Measurements from ENCODE around the gene E2F4. TPM values are rescaled to one million over a fixed set of nuclear protein-coding genes. Genes with fewer than 3 reads are reported as not detected.

The E2F4 gene
- total RNA-seq, 1 donor from 2014 or later = 17.8 TPM

GRCh38 chr16:67236563-67237395 lies 44.8 kb downstream of the E2F4 start:
- no peak for DNase-seq

GRCh38 chr16:67237396-67238277 lies 45.7 kb downstream of the E2F4 start:
- no peak for DNase-seq

GRCh38 chr16:67238278-67238575 lies 46.3 kb downstream of the E2F4 start:
- no peak for DNase-seq

GRCh38 chr16:67238806-67239470 lies 47.0 kb downstream of the E2F4 start:
- DNase-seq = no peak

GRCh38 chr16:67240506-67240905 lies 48.6 kb downstream of the E2F4 start:
- no peak for DNase-seq

- DNase-seq = no peak
Measured at GRCh38 chr16:67241008-67241900, 49.3 kb downstream of the E2F4 start.

- DNase-seq = no peak
Measured at GRCh38 chr16:67242138-67242730, 50.3 kb downstream of the E2F4 start.

- no peak for DNase-seq
Measured at GRCh38 chr16:67243481-67243880, 51.5 kb downstream of the E2F4 start.

- no peak for DNase-seq
Measured at GRCh38 chr16:67244387-67245185, 52.6 kb downstream of the E2F4 start.

- no peak for DNase-seq
Measured at GRCh38 chr16:67245186-67245585, 53.2 kb downstream of the E2F4 start.

GRCh38 chr16:67245674-67246080 lies 53.7 kb downstream of the E2F4 start:
- no peak for DNase-seq

GRCh38 chr16:67246081-67246755 lies 54.3 kb downstream of the E2F4 start:
- DNase-seq = peak; percentile 69

- DNase-seq = no peak
Measured at GRCh38 chr16:67246756-67247191, 54.8 kb downstream of the E2F4 start.

GRCh38 chr16:67247192-67248072 lies 55.5 kb downstream of the E2F4 start, which contains the start of gene FHOD1:
Gene FHOD1 (minus strand): TSS chr16:67247481. CDS start chr16:67247410, 71 bp downstream.
- DNase-seq = peak; percentile 95

- DNase-seq = no peak
Measured at GRCh38 chr16:67248073-67248400, 56.1 kb downstream of the E2F4 start.

Data from occipital lobe (tissue), 2 donors.